ENCODE measurements around the gene CHRDL2.
"Not testable (repeated sequence)": the region's sequence is repeated elsewhere in the genome, so short reads cannot be mapped to it uniquely, and the experiment has no call there.

CHRDL2 gene

GRCh38 chr11:74731301-74732094 is at the start of gene CHRDL2:
Gene CHRDL2 (minus strand): TSS chr11:74731426. CDS start chr11:74730888, 538 bp downstream.
- peak; percentile 35 for DNase-seq (ENCODE audit: low read depth)

- DNase-seq (ENCODE audit: low read depth) = no peak
Measured at GRCh38 chr11:74780248-74781005, 49.2 kb upstream of the CHRDL2 start.

DNA sequence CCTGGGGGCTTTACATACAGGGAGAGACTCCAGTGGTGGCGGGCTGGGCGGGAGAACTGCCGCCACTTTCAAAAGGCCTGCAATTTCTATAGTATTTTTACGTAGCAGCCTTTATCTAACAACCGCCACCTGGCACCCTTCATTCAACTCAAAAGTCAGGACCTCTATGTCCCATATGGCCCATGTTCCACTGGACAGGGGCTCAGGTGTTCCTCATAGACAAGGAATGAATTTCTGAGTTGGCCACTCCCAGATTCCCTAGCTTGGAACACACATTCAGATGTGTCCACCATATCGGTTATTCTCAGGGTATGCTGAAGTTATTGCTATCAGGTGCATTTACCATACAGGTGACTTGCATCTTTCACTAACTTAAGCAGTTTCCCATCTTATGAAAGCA is 47.4 kb upstream of the CHRDL2 start:
- no peak for DNase-seq (ENCODE audit: low read depth)

DNA sequence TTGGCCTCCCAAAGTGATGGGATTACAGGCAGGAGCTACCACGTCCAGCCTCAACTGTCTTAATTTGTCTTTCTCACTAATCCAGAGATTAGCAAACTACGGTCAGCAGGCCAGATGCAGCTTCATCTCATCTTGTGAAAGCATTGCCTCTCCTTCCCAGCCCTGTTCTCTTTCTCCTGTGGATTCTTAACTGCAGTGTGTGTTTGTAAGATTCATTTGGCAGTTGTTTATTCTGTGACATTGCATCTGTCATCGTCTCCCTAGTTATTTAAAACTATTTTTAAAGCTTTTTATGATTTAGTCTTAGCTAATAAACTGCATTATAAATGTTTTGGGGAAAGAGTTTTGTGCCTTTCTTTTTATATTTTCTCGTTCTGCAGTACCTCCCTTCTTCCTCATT is 46.7 kb upstream of the CHRDL2 start:
- no peak for DNase-seq (ENCODE audit: low read depth)

- no peak for DNase-seq (ENCODE audit: low read depth)
Measured at GRCh38 chr11:74777038-74777437, 45.8 kb upstream of the CHRDL2 start.

GRCh38 chr11:74776546-74776945 is 45.3 kb upstream of the CHRDL2 start:
- DNase-seq (ENCODE audit: low read depth) = no peak

DNA sequence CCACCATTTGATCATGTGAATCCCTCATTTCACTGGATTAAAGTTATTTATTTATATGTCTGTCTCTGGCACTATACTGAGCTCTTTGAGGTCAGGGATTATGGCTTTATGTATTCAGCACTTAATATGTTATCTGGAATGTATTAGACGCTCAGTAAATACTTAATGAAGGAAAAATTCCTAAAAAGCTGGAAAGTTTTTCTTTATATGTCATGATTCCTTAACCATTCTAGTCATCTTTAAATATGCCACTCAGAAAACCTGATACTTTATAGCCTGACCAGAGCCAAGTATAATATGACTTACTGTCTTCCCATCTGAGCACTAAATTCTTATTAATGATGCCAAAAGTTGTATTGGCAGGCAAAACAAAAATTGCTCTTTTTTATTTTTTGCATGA is 44.5 kb upstream of the CHRDL2 start:
- peak; percentile 38 for DNase-seq (ENCODE audit: low read depth)

DNA sequence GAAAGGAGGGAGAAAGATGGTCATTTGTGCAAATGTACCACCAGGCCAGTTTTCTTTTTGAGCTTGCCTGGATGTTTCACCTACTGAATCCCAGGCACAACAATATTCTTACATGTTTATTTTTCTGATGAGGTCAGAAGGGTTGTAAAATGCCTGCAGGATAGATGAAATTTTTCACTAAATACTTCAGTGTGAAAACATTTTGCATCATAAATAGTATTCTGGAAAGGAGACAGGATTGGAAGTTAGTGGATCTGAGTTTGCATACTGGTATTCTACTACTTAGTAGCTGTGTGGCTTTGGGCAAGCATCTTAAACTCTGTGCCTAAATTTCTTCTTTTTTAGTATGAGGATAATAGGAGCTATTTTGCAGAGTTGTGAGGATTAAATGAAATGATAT is 42.2 kb upstream of the CHRDL2 start:
- DNase-seq (ENCODE audit: low read depth) = peak; percentile 71

DNA sequence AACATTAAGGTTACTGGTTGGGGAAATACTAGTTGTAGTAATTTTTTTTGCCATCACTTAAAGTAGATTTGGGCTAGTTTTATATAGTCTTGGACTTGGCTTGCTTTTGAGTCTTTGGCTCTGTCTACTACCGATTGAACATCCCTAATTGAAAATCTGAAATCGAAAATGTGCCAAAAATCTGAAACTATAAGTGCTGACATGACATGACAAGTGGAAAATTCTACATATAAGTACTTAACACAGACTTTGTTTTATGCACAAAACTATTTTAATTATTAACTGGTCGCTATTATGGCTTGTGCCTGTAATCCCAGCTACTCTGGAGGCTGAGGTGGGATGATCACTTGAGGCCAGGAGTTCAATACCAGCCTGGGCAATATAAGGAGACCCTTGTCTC is 39.9 kb upstream of the CHRDL2 start:
- no peak for DNase-seq (ENCODE audit: low read depth)

DNA sequence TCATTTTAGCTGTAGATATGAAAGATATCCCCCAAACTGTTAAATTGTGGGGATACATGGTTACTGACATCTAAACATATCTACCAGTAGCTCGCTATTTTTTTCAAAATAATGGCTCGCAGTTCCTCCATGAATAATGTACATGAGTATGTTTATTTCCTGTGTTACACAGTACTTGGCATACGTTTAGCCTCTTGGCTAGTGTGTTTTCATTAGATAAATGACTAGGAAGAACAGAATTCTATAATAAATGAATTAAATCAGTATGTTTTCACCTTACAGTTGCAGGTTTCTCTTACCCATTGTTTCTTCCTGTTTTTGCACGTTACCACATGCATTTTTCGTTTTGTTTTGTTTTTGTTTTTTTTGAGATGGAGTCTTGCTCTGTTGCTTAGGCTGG is 39.2 kb upstream of the CHRDL2 start:
- peak; percentile 14 for DNase-seq (ENCODE audit: low read depth)

DNA sequence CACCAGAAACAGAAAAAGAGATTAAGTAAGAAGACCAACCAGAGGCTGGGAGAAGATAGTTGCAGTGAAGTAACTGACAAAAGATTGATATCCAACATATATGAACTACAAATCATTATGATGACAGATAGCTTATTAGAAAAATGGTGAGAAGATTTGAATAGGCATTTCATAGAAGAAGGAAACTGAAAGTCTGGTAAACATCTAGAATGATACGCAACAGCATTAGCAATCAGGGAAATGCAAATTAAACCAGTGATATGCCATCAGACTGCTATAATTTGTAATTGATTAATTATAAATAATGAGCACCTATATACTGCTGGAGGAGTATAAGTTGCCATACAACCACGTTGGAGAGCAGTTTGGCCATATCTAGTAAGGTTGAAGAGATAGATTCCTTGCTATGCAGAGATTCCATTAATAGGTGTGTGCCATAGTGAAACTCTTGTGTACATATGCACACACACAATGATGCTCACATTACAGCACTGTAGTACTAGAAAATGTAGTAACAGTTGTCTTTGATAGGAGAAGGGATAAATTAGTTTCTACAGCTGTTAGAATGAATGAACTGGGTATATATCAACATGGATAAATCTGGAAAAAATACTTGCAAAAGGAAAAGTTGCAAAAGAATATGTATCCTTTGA is 38.0 kb upstream of the CHRDL2 start:
- no peak for DNase-seq (ENCODE audit: low read depth)

DNA sequence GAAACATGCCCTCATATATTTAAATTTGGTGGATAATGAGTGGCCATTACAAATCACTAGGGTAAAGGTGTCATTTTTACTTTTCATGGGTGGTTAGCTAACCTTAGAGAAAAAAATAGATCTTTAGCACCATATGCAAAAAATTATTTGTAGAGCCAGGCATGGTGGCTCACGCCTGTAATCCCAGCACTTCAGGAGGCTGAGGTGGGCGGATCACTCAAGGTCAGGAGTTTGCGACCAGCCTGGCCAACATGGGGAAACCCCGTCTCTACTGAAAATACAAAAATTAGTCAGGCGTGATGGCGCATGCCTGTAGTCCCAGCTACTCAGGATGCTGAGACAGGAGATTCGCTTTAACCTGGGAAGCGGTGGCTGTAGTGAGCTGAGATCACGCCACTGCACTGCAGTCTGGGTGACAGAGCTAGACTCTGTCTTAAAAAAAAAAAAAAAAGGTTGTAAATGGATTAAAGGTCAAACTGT is 37.0 kb upstream of the CHRDL2 start:
- not testable (repeated sequence) for DNase-seq (ENCODE audit: low read depth)

DNA sequence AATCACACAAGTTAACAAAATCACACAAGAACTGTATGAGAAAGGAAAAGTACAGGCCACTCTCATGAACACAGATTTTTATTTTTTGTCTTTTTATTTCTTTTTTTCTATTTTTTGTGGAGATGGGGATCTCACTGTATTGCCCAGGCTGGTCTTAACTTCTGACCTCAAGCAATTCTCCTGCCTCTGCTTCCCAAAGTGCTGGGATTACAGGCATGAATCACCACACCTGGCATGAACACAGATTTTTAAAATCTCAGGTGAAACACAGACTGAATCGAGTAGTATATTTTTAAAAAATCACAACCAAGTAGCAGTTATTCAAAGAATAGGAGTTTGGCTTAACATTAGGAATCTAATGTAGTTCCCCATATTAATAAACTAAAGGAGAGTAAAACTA is 35.7 kb upstream of the CHRDL2 start:
- no peak for DNase-seq (ENCODE audit: low read depth)

- DNase-seq (ENCODE audit: low read depth) = no peak
Measured at GRCh38 chr11:74756571-74756970, 25.3 kb upstream of the CHRDL2 start.

DNA sequence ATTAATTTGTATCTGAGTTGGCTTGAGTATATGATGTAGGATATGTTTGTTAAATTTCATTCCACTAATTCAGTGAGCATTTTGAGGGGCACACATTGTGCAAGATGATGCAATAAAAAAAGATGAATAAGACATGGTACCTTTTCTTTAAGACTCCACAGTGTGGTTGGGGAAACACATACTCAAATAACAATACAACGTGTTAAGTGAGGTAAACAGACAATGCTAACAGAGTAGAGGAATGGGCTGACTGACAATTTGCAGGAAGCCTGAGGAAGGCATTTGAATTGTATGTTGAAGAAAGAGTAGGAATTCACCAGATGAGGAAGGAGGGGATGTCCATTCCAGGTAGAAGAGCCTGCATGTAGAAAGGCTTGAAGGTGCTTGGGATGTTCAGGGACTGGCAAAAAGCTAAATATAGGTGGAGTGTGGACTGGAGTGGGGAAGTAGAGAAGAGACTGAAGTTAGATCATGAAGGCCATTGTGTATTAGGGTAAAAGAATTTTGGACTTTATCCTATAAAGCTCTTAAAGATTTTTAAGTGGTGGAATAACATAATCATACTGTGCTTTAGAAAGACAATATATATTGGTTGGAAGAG is 24.3 kb upstream of the CHRDL2 start:
- DNase-seq (ENCODE audit: low read depth) = no peak

- DNase-seq (ENCODE audit: low read depth) = peak; percentile 95
Measured at GRCh38 chr11:74754507-74755252, 23.5 kb upstream of the CHRDL2 start.

DNA sequence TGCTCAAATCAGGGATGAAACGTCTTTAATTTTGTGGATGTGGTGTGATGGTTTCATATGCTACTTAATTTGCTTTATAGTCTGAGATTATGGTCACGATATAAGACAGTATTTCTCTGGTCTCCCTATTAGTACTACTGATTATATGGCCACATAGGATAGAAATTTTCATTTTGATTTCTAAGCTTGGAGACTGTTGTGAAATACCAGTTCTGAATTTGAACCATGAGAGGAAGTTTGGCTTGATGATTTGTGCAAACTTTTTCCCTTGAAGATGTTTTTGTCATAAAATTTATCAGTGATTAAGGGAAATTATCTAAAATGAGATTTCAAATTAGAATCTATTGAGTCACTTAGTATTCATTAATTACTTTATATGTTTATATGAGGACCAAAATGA is 20.1 kb upstream of the CHRDL2 start:
- DNase-seq (ENCODE audit: low read depth) = no peak

DNA sequence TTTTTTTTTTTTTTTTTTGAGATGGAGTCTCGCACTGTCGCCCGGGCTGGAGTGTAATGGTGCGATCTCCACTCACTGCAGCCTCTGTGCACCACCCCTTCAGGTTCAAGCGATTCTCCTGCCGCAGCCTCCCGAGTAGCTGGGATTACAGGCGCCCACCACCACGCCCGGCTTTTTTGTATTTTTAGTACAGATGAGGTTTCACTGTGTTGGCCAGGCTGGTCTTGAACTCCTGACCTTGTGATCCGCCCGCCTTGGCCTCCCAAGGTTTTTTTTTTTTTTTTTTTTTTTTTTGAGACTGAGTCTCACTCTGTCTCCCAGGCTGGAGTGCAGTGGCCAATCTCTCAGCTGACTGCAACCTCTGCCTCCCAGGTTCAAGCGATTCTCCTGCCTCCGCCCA is 19.4 kb upstream of the CHRDL2 start:
- not testable (repeated sequence) for DNase-seq (ENCODE audit: low read depth)

GRCh38 chr11:74749965-74750296 is 18.7 kb upstream of the CHRDL2 start:
- peak; percentile 12 for DNase-seq (ENCODE audit: low read depth)

DNA sequence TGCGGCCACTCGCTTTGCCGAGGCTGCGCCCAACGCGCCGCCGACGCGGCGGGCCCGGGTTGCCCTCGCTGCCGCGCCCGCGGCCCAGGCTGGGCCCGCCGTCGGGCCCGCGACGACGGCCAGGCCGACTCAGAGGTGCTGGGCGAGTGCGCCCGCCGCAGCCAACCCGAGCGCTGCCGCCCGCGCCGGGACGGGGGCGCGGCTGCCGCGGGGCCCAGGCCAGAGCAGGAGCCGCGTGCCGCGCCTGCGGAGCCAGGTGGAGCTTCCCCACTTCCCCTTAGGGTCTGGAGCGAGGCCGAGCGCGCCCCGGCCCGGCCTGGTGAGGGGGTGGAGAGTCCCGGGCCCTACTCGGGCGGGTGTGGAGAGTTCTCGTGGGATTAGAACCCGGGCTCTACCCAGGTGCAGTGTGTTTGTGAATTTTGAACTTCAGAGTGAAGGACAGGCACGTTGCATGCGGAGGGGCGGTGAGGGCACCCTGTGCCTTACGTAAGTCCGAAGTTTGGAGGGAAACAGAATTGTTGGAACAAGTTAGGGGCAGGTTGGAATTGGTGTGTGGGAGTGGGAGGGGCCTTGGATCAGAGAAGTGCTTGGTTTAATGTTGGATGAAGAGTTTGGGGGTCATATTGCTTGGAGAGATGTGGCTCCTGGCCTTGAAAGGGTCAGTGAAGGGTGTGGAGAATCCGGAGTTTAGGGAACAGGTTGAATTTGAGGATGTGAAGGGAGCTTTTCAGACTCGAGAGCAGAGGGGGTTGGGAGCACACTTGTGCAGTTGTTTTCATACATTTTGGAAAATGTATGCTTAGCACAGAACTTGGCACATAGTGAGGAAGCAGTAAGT is 18.1 kb upstream of the CHRDL2 start:
- peak; percentile 43 for DNase-seq (ENCODE audit: low read depth)
